GM12892 (cell line): ENCODE data around the gene RIC1.

Experiments used
- DNase-seq: peaks from one replicate; pipeline ENCODE4 v3.0.0; 2011; ENCODE audit not compliant: insufficient read length
- FAIRE-seq: peaks from 2 replicates; lab custom pipeline; 2011; peaks lifted over from hg19 to GRCh38; lab: Jason Lieb, UNC
- POLR2A ChIP-seq: IDR thresholded peaks from 2 replicates; pipeline ENCODE4 v1.6.1; 2011; ENCODE audit warnings: low read depth, low read length, control low read depth
- POLR2AphosphoS5 ChIP-seq: IDR thresholded peaks from 2 replicates; pipeline ENCODE4 v1.6.1; 2011; ENCODE audit warnings: low read depth, low read length, control low read depth
- TAF1 ChIP-seq: IDR thresholded peaks from 2 replicates; pipeline ENCODE4 v1.6.1; 2011; ENCODE audit warnings: low read depth, mild to moderate bottlenecking, control low read depth, low read length, borderline replicate concordance

RIC1 gene

DNA sequence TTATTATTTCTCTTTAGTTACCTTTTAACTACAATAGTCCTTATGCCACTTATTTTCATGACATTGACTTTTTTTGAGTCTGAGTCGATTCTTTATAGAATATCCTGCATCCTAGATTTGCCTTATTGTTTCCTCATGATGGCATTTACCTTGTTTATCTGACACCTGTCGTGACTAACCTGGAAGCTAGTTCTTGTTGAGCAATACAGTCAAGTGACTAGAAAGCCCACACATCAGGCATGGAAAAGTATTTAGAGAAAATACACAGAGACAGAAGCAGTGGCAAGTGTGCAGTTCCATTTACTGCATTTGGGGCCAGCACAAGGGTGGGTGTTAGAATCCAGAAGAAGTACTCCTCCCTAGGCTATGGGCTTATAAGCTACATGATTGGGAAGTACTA lies 106.2 kb downstream of the RIC1 start:
- DNase-seq (no peak), FAIRE-seq (no peak)
- TF ChIP-seq POLR2AphosphoS5 = no peak
- TF ChIP-seq POLR2A = no peak
- no peak for TF ChIP-seq TAF1

GRCh38 chr9:5736563-5737346 lies 107.8 kb downstream of the RIC1 start:
- DNase-seq (no peak), FAIRE-seq (no peak)
- TF ChIP-seq POLR2A (no peak), POLR2AphosphoS5 (no peak), TAF1 (no peak)

DNA sequence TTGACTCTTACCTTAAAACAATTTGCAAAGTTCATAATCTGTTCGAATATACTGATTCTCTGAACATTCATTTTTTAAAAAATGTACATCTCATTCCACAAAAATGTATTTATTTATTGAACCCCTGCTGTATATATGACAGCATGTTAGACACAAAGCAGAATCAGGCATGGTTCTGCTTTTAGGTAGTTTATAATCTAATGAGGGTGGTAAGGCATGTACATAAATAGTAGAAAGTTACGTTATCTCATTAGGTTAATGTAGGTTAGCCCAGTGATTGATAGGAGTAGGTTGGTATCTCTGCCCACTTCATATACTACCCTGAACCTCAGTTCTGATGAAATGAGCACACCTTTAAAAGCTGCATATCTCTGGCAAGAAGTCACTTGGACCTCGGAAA lies 114.2 kb downstream of the RIC1 start:
- TF ChIP-seq POLR2AphosphoS5 (no peak), POLR2A (no peak), TAF1 (no peak)
- no peak for DNase-seq
- FAIRE-seq = no peak

GRCh38 chr9:5748438-5748837 lies 119.5 kb downstream of the RIC1 start:
- DNase-seq (no peak), FAIRE-seq (no peak)
- TF ChIP-seq TAF1 (no peak), POLR2AphosphoS5 (no peak), POLR2A (no peak)

- no peak for TF ChIP-seq POLR2AphosphoS5
- no peak for TF ChIP-seq TAF1
- no peak for TF ChIP-seq POLR2A
- FAIRE-seq (peak; percentile 14), DNase-seq (no peak)
Measured at GRCh38 chr9:5749306-5749705, 120.4 kb downstream of the RIC1 start.

DNA sequence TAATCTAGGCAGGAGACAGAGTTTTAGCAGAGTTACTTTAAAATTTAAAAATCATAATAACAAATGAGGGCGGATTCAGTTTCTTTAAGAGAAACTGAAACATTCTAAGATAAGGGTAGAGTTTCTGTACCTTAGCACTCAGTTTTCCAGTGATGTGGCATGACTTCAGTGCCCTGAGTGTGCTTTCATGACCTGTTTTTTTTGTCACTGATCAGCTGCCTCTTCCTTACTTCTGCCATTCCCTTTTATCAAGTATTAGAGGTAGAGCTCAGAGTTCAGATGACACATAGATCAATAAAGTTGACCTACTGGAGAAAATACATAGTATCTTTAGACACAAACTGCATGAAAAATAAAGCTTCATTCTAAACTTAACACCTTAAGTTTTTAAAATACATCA lies 121.7 kb downstream of the RIC1 start:
- DNase-seq (no peak), FAIRE-seq (no peak)
- no peak for TF ChIP-seq POLR2AphosphoS5
- TF ChIP-seq POLR2A = no peak
- TF ChIP-seq TAF1 = no peak

- DNase-seq (no peak), FAIRE-seq (no peak)
- no peak for TF ChIP-seq POLR2AphosphoS5
- no peak for TF ChIP-seq TAF1
- TF ChIP-seq POLR2A = no peak
Measured at GRCh38 chr9:5756633-5757032, 127.7 kb downstream of the RIC1 start.

DNA sequence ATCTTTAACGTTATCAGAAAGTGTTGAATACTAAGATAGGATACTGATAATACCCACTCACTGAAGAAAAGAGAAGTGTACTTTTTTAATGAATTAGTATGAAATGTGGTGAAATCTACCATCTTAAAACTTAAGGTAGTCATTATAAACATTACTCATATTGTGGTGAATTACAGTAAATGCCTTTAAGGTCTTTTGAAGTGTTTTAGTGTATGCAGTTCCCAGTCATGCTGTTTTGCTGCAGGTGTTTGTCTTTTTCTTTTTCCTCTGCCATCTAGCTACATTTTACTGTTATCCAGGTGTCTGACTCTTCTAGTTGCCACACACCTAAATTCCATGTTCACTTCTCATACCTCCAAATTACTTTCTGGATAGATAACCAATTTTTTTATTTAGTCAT lies 131.4 kb downstream of the RIC1 start:
- no peak for DNase-seq
- no peak for TF ChIP-seq POLR2A
- no peak for TF ChIP-seq POLR2AphosphoS5
- TF ChIP-seq TAF1 = no peak
- no peak for FAIRE-seq

DNA sequence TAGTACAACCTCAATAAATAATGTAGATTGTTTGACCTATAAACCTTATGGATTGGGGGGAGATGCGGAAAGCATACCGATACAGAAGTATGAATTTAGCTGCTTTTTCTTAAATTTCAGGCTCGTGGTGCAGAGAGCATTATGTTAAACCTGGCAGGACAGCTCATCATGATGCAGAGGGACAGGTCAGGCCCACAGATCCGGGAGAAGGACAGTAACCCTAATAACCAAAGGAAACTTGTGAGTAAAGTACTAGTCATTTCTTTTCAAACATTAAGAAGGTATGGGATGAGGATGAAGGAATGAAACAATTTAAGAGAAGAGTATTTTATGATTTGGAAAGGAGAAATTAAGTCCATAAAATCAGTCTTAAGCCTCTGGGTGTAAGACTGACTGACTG lies 133.5 kb downstream of the RIC1 start:
- DNase-seq (no peak), FAIRE-seq (no peak)
- no peak for TF ChIP-seq POLR2A

- peak; percentile 51 for FAIRE-seq
- peak; percentile 9 for DNase-seq
- TF ChIP-seq POLR2A (no peak), TAF1 (no peak), POLR2AphosphoS5 (no peak)
Measured at GRCh38 chr9:5764130-5764868, 135.4 kb downstream of the RIC1 start.

- DNase-seq (no peak), FAIRE-seq (peak; percentile 46)
- TF ChIP-seq POLR2AphosphoS5 (no peak), POLR2A (no peak), TAF1 (no peak)
Measured at GRCh38 chr9:5767968-5768932, 139.3 kb downstream of the RIC1 start.
